HepG2 (cell line): ENCODE data around the gene MED13. TPM values are rescaled to one million over a fixed set of nuclear protein-coding genes. Genes with fewer than 3 reads are reported as not detected.

Source experiments
- ATAC-seq: fragments of 200-7000 bp; cut with Tn5 transposase; 3 replicates; pipeline ENCODE4 v1.9.1; 2020; ENCODE audit warnings: mild to moderate bottlenecking, moderate library complexity
- BruUV-seq: library from RNA; stranded (reverse); fragments of 400-500 nt; replicated peaks from 2 replicates; lab custom pipeline; 2021; lab: Mats Ljungman, UMichigan
- CTCF ChIA-PET: fragments of 300-600 bp; formaldehyde crosslinking; extraction: SDS; loops from one replicate; lab custom pipeline; 2021; ENCODE audit warnings: low total read pairs, inconsistent platforms, low intra/inter-chr PET ratio; lab: Yijun Ruan, JAX
- POLR2A ChIA-PET: fragments of 350-600 bp; sonication (Branson Sonifier 250); formaldehyde crosslinking; loops from one replicate; lab custom pipeline; 2020; ENCODE audit warnings: antibody characterized with exemption, inconsistent platforms; lab: Yijun Ruan, JAX
- DNase-seq: peaks from one replicate; pipeline ENCODE4 v3.0.0-alpha.2; 2015; ENCODE audit warnings: low spot score
- FAIRE-seq: peaks from 3 replicates; lab custom pipeline; 2011; peaks lifted over from hg19 to GRCh38; lab: Jason Lieb, UNC
- H2AFZ ChIP-seq: one replicate; pipeline ENCODE4 v1.6.1; 2011; ENCODE audit warnings: low read length, inconsistent platforms
- H3K27ac ChIP-seq: fragments of 300-600 bp; 3 replicates; pipeline ENCODE4 v1.8.0; 2011; ENCODE audit warnings: mixed run types, mild to moderate bottlenecking, mixed read lengths, low read length, inconsistent platforms; ENCODE audit not compliant: insufficient read depth; ENCODE audit errors: extremely low read length
- H3K27me3 ChIP-seq, 2 experiments: fragments of 200-600 bp in 1 of 2; 2 replicates in 1 of 2; 3 replicates in 1 of 2; pipeline versions ENCODE4 v1.6.0 to v1.8.0; 2011; ENCODE audit warnings: low read length in 2 of 2, mild to moderate bottlenecking in 2 of 2, moderate library complexity in 2 of 2, inconsistent platforms in 1 of 2; ENCODE audit not compliant: insufficient read depth in 2 of 2, control insufficient read depth in 1 of 2
- H3K36me3 ChIP-seq, 2 experiments: fragments of 200-600 bp in 1 of 2; replicated peaks in 1 of 2; 2 replicates in 1 of 2; 3 replicates in 1 of 2; pipeline versions ENCODE4 v1.5.1 to v1.8.0; 2011; ENCODE audit warnings: low read length in 2 of 2, inconsistent platforms in 1 of 2; ENCODE audit not compliant: insufficient read depth in 2 of 2, control insufficient read depth in 1 of 2
- H3K4me1 ChIP-seq: 2 replicates; pipeline ENCODE4 v1.5.1; 2012; ENCODE audit warnings: low read length, inconsistent platforms; ENCODE audit not compliant: insufficient read depth
- H3K4me2 ChIP-seq: 2 replicates; pipeline ENCODE4 v1.6.0; 2011; ENCODE audit warnings: low read depth, low read length, inconsistent platforms
- H3K4me3 ChIP-seq, 3 experiments: fragments of 200-600 bp in 1 of 3; sonication (generic), shearing (Covaris generic) in 1 of 3; replicated peaks in 1 of 3; 2 replicates each; pipeline ENCODE4 v1.5.1; 2011 to 2016; ENCODE audit warnings: low read length in 3 of 3, inconsistent platforms in 2 of 3, low read depth in 2 of 3, mild to moderate bottlenecking in 2 of 3, control low read depth in 1 of 3, mixed read lengths in 1 of 3; ENCODE audit not compliant: insufficient read depth in 1 of 3
- H3K79me2 ChIP-seq: one replicate; pipeline ENCODE4 v1.6.1; 2011; ENCODE audit warnings: low read length, inconsistent platforms; ENCODE audit not compliant: insufficient read depth
- H3K9ac ChIP-seq: 2 replicates; pipeline ENCODE4 v1.6.0; 2011; ENCODE audit warnings: mild to moderate bottlenecking, low read depth, low read length, inconsistent platforms; ENCODE audit not compliant: insufficient read depth
- H3K9me3 ChIP-seq: 2 replicates; pipeline ENCODE4 v1.5.1; 2012; ENCODE audit warnings: mild to moderate bottlenecking, low read length
- H4K20me1 ChIP-seq: 2 replicates; pipeline ENCODE4 v1.6.0; 2011; ENCODE audit warnings: inconsistent platforms, mild to moderate bottlenecking, low read length, moderate library complexity; ENCODE audit not compliant: insufficient read depth
- IRF9 ChIP-seq: sonication (generic); formaldehyde crosslinking; IDR thresholded peaks from 2 replicates; pipeline ENCODE4 v1.8.0; 2022; ENCODE audit warnings: missing genetic modification reagents, mild to moderate bottlenecking, borderline replicate concordance
- NCOA1 ChIP-seq: sonication (generic); formaldehyde crosslinking; IDR thresholded peaks from 2 replicates; pipeline ENCODE4 v1.9.0; 2021; ENCODE audit warnings: missing genetic modification reagents
- NFAT5 ChIP-seq: sonication (generic); formaldehyde crosslinking; IDR thresholded peaks from 2 replicates; pipeline ENCODE4 v1.4.0; 2020; ENCODE audit warnings: missing genetic modification reagents
- TEAD2 ChIP-seq: sonication (generic); formaldehyde crosslinking; IDR thresholded peaks from 2 replicates; pipeline ENCODE4 v1.9.0; 2021; ENCODE audit warnings: missing genetic modification reagents
- ZBTB39 ChIP-seq: sonication (generic); formaldehyde crosslinking; IDR thresholded peaks from 2 replicates; pipeline ENCODE4 v1.5.0; 2020; ENCODE audit warnings: missing genetic modification reagents
- ZNF430 ChIP-seq: sonication (generic); formaldehyde crosslinking; IDR thresholded peaks from 2 replicates; pipeline ENCODE4 v1.9.0; 2021; ENCODE audit warnings: mild to moderate bottlenecking, missing genetic modification reagents
- ZNF512 ChIP-seq: sonication (generic); formaldehyde crosslinking; IDR thresholded peaks from 2 replicates; pipeline ENCODE4 v1.4.0; 2020; ENCODE audit warnings: mild to moderate bottlenecking, missing genetic modification reagents
- ZNF839 ChIP-seq: sonication (generic); formaldehyde crosslinking; IDR thresholded peaks from 2 replicates; pipeline ENCODE4 v1.4.0; 2020; ENCODE audit warnings: missing genetic modification reagents, mild to moderate bottlenecking, borderline replicate concordance
- ZSCAN31 ChIP-seq: sonication (generic); formaldehyde crosslinking; IDR thresholded peaks from 2 replicates; pipeline ENCODE4 v1.5.0; 2020; ENCODE audit warnings: low read depth, mild to moderate bottlenecking, missing genetic modification reagents
- WGBS: methylation state at CpG from one replicate; pipeline ENCODE4 v1.1.6; 2017; ENCODE audit warnings: low lambda C conversion rate; 5-methylcytosine and 5-hydroxymethylcytosine counted together
- in situ Hi-C: cut with HindIII; loops from 2 replicates; pipeline ENCODE4 v1.10.0; 2017; ENCODE audit warnings: low pct_unique_long_range_greater_than_20kb; ENCODE audit not compliant: extremely low pct_ligation_motif_present
- intact Hi-C: fragments of 100-400 bp; cut with micrococcal nuclease; formaldehyde crosslinking; loops from one replicate; pipeline ENCODE4 v1.10.0; 2022; ENCODE audit not compliant: unreplicated experiment
- polyA plus RNA-seq, 8 experiments: library from polyadenylated mRNA; depleted of rRNA in 3 of 8; stranded (reverse) in 7 of 8; unstranded in 1 of 8; fragments of >200 nt; fragmentation: Illumina TruSeq in 4 of 8; extraction: Trizol in 4 of 8; gene quantifications; 2 replicates each; pipeline versions ENCODE4 v1.2.1 to v1.2.3, GENCODE V29; 2011 to 2016; ENCODE audit warnings: low read depth in 4 of 8, missing spikeins in 1 of 8, mixed read lengths in 1 of 8; ENCODE audit not compliant: insufficient read depth in 1 of 8
- total RNA-seq, 5 experiments: library from RNA; depleted of rRNA; stranded (reverse); fragments of >200 nt; fragmentation: Illumina TruSeq; extraction: Trizol; gene quantifications; 2 replicates each; pipeline ENCODE4 v1.2.3, GENCODE V29; 2016; ENCODE audit warnings: low read depth in 1 of 5

The MED13 gene
- total and polyA plus RNA-seq, 2 of the 13 experiments (the other 11 are each of a cell fraction or from before 2014, with no cell fraction given): 27.4 to 69.1 TPM

GRCh38 chr17:62017496-62017895 is 47.6 kb downstream of the MED13 start (continued):
- TF ChIP-seq NFAT5 (CRISPR knock-in tag) (no peak), ZBTB39 (CRISPR knock-in tag) (no peak), TEAD2 (no peak), ZNF430 (no peak), NCOA1 (CRISPR knock-in tag) (no peak), ZSCAN31 (CRISPR knock-in tag) (no peak)
- TF ChIP-seq, all 625 proteins: peak for 0

GRCh38 chr17:62014526-62014925 is 50.6 kb downstream of the MED13 start:
- DNase-seq (no peak), FAIRE-seq (no peak), ATAC-seq (no peak)
- no TSS peak for BruUV-seq
- POLR2A ChIA-PET: no interaction called here
- Histone ChIP-seq H3K9ac (no peak overlapping the region), H3K4me1 (no peaks in the 10 kb centered on the region), H3K27ac (no peak overlapping the region), H3K4me2 (no peak overlapping the region), H3K79me2 (peaks cover 7% of the 10 kb centered on the region), H3K27me3 (no peaks in the 10 kb centered on the region), H3K4me3 (no peak overlapping the region), H2AFZ (no peak overlapping the region), H4K20me1 (0 out of 2 replicates have a peak, but pooled peaks cover 2% of the 10 kb centered on the region), H3K9me3 (no peaks in the 10 kb centered on the region), H3K36me3 (peaks cover 3 to 67% of the 10 kb centered on the region in 2 experiments)
- intact Hi-C loops (no loop called here), in situ Hi-C loops (no loop called here)
- 100% methylated on average over 1 of the region's 1 CpG for WGBS
- CTCF ChIA-PET: no interaction called here
- no peak for TF ChIP-seq ZNF839 (CRISPR knock-in tag)
- no peak for TF ChIP-seq ZNF512
- no peak for TF ChIP-seq IRF9 (CRISPR knock-in tag)
